ENCODE data around the gene HIPK2.
A peak's percentile ranks its signal among the peaks of the same experiment; 100 is the strongest.

HIPK2 gene

GRCh38 chr7:139562961-139563565 is 214.7 kb downstream of the HIPK2 start:
- DNase-seq, result no peak

DNA sequence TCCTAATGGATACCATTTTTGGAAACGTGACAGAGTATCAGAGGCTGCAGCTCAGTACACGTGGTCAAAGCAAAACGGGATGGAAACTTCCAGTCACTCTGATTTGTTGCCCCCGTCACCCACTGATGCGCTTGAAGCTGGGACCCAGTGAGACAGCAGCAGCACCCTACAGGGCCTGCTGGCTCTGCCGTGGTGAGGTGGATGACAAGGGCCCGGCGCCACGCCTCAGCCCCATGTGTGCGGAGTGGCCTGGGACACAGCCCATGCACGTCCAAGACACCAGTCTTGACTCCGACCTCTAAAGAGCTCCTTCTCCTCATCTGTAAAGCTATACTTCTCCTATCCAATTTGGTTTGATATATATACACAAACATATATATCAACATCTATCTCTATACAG is 215.3 kb downstream of the HIPK2 start:
- no peak for DNase-seq

DNA sequence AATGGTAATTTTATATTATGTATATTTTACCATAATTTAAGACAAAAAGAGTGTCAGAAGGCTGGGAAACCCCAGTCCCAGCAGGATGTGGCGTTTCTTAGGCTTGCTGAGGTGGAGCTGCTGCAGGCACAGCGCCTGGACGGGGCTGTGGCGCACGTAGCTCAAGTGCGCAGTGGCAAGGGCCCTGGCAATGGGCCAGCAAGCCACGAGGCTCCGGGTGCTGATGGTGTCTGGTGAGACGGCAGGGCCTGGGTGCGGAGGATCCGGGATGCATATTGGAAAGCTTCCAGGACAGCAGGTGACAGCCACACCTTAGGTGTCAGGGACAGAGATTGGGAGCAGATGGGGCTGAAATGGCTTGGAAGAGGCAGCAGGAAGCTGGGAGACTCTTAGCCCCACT is 217.1 kb downstream of the HIPK2 start:
- no peak for DNase-seq

DNA sequence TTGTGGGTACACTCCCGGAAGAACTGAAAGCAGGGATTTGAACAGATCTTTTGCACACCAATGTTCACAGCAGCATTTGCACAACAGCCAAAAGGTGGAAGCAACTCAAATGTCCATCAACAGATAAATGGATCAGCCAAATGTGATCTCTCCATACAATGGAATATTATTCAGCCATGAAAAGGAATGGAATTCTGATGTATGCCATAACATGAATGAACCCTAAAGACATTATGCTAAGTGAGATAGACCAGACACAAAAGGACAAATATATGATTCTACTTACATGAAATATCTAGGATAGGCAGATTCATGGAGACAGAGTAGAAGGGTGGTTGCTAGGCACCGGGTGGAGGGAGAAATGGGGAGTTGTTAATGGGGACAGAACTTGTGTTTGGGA is 217.6 kb downstream of the HIPK2 start:
- no peak for DNase-seq

DNA sequence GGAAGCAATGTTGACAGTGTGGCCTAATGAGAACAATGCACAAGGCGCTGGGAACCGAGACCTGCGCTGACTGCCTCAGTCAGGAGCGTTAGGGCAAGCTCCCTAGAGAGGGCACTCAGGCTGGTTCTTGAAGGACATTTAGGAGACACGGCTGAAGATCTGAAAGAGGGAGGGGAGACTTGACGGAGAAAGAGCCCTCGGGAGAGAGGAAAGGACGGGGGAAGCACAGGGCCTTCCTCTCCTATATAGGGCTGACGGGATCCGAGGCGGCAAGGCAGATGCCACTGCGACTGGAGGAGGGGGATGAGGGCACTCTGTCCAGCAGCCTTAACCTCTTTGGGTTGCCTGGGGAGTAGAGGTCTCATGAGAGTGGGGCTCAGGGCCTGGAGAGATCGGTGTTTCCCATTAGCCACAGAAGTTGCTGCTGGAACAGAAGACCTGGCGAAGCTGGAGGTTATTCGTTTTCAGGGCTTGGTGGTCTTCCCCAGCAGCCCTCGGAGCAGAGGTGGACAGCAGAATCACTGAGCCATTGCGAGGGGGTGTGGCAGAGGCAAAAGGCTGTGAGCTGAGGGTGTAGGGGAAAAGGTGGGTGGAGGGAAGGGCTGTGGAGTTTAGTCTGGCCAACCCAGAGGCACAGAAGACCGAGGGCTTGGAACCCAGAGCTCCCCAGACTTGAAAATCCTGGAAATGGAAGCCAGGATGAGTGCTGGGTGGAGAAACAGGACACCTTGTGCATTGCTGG is 218.3 kb downstream of the HIPK2 start:
- DNase-seq, result no peak

DNA sequence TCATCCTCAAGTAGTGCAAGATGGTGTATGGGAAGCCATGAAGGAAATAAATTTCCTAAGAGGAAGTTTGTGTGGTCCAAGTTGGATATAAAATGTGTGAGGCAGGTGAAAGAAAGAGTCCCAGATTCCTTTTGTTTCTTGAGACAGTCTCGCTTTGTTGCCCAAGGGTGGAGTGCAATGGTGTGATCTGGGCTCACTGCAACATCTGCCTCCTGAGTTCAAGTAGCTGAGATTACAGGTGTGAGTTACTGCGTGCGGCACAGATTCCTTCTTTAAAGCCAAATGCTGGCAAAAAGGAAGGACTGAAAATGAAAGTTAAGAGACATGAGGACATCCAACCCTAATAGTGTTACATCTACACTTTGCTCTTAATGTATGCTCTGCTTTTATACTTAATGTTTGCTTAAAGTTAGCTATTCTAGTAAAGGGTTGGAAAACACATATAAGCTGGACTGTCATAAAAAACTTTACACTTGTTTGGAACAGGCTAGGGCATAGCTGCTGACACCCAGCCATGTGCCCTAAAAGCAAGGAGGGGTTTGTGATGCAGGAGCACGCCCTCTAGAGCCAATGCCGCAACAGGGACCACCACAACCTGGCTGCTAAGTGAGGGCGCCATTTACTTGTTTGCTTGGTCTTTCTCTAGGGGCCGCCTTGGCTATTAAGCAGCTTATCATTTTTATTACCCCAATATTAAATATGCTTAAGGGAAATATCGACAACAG is 219.8 kb downstream of the HIPK2 start:
- DNase-seq, result no peak

GRCh38 chr7:139553991-139554700 is 223.7 kb downstream of the HIPK2 start:
- DNase-seq, result peak in 1 of 2 experiments; percentile 13

DNA sequence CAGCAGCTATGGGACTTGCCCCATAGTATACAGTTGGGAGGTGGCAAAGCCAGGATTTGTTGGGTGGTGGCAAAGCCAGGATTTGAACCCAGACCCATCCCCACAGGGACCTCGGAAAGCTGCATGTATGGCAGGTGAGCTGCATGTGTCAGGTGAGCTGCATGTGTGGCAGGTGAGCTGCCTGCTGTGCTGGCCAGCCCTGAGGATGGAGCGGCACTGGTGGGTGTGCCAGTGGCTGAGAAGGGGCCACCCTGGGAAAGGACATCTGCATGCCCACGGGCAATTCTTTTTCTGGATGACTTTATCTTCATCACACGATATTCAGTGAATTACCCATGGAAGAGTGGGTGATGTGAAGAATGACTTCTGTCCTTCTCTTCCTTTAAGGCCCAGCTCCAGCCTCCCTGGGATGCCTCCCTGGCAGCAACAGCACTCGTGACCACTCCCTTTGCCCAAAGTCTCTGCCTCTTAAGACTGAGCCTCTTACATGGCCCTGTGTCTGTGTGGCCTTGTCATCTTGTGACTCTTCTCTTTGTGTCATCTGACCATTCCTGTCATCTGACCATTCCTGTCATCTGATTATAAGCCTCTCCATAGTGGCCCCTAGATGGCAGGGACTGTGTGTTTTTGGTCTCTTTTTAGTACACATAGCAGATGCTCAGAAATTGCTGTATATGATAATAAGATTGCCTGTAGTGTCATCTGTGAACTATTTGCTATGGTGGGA is 229.3 kb downstream of the HIPK2 start:
- no peak for DNase-seq

- no peak for DNase-seq
These were observed 233.2 kb downstream of the HIPK2 start for GRCh38 chr7:139544645-139545044.

DNA sequence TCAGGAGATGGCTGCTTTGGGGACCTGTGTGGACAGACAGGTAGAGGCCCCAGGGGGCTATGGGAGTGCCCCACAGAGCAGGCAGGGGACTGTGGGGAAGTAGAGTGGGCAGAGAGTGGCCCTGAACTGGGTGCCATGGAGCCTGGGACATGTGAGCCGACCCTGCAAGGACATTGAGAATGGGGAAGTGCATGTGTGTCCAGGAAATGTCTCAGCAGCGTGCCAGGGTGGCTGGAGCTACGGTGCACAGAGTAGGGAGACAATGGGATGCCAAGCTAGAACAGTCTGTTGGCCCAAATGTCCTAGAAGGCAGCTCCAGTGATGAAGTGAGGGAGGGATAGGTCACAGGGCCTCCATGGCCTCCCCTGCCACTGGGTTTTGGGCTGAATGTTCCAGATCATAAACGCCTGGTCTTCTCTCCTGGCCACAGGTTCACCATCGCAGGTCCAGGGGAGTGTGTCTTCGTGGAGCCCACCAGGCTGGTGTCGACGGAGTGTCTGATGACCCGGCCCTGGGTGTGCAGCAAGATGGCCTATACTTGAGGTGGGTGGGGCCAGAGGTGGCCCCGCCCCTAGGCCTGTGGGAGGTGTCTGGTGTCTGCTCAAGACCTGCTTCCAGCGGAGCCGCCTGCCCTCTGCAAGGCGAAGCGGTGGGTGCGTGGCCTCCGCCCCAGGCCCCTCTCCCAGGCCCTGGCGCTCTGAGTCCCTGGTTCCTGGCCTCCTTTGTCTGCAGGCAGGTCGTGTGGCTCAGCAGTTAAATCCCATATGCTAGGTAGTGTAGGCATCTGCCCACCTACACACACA is 233.8 kb downstream of the HIPK2 start:
- peak in 1 of 2 experiments; percentile 33 for DNase-seq

GRCh38 chr7:139542308-139543151 is 235.3 kb downstream of the HIPK2 start:
- no peak for DNase-seq

DNA sequence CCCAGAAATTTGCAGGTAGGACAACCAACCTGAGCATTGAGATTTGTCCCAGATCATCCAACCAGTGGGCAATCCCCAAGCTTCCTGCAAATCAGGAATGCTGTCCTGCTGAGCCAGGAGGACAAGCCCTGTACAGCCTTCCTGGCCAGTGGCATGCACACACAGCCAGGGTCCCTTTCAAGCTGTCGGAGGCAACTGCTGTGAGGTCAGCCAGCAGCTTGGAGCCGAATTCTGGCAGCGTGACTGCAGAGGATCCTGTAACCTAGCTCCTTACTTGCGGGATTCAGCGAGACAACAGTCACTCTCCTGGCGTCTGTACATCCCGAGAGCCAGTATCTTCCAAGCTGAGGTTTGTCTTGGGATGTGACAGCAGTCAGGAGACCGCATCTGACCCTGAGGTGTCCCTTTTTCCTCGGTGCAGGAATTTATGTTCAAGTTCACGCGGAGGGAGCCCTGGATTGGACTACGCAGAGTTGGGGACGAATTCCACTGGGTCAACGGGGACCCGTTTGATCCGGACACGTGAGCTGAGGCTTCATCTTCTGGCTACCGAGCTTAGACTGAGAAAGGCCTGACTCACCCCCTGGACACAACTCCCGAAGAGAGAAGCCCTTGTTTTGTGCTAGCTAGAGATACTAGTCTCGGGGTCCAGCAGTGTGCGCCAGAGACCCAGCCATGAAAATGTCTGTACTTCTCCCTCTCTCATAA is 236.0 kb downstream of the HIPK2 start:
- no peak for DNase-seq

DNA sequence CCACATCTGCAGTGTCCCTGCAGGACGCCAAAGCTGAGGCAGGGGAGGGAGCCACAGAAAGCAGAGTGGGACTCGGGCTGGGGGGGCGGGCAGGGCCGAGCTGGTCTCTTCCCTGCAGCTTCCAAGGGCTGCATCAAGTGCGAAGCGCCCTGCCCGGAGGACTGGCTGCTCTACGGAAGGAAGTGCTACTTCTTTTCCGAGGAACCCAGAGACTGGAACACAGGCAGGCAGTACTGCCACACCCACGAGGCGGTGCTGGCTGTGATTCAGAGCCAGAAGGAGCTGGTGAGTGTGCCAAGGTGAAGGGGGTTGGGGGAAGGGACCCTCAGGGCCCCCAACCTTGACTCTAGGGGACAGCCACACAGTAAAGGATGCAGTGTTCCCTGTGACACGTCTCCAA is 237.6 kb downstream of the HIPK2 start:
- DNase-seq, result no peak

DNA sequence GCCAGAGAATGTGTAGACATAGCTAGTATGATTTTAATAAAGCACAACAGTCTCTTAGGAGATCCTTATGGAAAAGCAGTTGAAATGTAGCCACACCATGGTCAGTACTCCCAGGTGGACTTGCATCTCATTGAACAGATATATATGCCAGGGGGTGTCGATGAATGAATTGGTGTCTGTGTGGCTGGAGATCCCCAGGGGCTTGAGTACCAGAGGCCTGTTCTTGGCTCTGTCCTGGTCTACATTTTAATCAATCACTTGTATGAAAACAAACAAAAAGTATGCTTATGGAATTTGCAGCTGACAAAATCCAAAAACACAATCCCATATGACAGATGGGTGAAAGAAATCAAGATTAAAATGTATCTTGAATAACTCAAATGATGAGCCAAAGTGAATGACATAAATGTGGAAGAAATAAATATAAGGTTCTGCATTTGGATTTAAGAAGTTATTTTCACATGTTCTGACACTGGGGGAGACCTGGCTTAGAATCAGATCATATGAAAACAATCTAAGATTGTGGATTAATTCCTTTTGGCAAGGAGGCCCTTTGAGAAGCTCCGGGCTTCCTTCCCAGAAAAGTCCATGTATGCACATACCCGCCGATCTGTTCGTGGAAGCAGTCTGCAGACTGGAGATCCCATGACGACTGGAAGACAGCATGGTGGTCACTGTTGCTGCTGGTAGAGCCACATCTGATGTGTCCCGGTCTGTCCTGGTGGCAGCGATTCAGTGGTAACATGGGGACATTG is 238.7 kb downstream of the HIPK2 start:
- DNase-seq, result no peak

- no peak for DNase-seq
These were observed 241.6 kb downstream of the HIPK2 start for GRCh38 chr7:139536152-139536551.

GRCh38 chr7:139534966-139535651 is 242.7 kb downstream of the HIPK2 start:
- no peak for DNase-seq

GRCh38 chr7:139534096-139534495 is 243.7 kb downstream of the HIPK2 start:
- no peak for DNase-seq

- DNase-seq, result no peak
These were observed 245.1 kb downstream of the HIPK2 start for GRCh38 chr7:139532636-139533155.

- DNase-seq, result no peak
These were observed 246.7 kb downstream of the HIPK2 start for GRCh38 chr7:139531094-139531493.
